MCF 10A (cell line): ENCODE results near the gene LRBA. TPM values are rescaled to one million over a fixed set of nuclear protein-coding genes. Genes with fewer than 3 reads are reported as not detected.

Experiments
- BruUV-seq: library from RNA; stranded (reverse); fragments of 400-500 nt; replicated peaks from 2 replicates; lab custom pipeline; 2021; lab: Mats Ljungman, UMichigan
- CTCF ChIA-PET: fragments of 300-600 bp; sonication (Branson Sonifier 250); formaldehyde crosslinking; extraction: SDS; loops from one replicate; lab custom pipeline; 2021; ENCODE audit warnings: antibody characterized with exemption, inconsistent platforms; lab: Yijun Ruan, JAX
- POLR2A ChIA-PET: fragments of 300-600, 350-650 bp; sonication (Branson Sonifier 250); formaldehyde crosslinking; extraction: SDS; loops from one replicate; lab custom pipeline; 2020; ENCODE audit warnings: antibody characterized with exemption, inconsistent platforms; lab: Yijun Ruan, JAX
- DNase-seq: peaks from one replicate; pipeline ENCODE4 v3.0.0-alpha.2; 2018; ENCODE audit not compliant: unreplicated experiment
- H3K27ac Mint-ChIP-seq: one replicate; pipeline ENCODE4 v1.8.0; 2022; ENCODE audit warnings: mild to moderate bottlenecking, low read depth, mixed read lengths; ENCODE audit not compliant: unreplicated experiment
- H3K27me3 Mint-ChIP-seq: one replicate; pipeline ENCODE4 v1.8.0; 2022; ENCODE audit warnings: mixed read lengths; ENCODE audit not compliant: insufficient read depth, unreplicated experiment
- H3K36me3 Mint-ChIP-seq: one replicate; pipeline ENCODE4 v1.8.0; 2022; ENCODE audit warnings: mild to moderate bottlenecking, moderate library complexity, mixed read lengths; ENCODE audit not compliant: insufficient read depth, unreplicated experiment
- H3K4me1 Mint-ChIP-seq: one replicate; pipeline ENCODE4 v1.8.0; 2022; ENCODE audit warnings: mixed read lengths; ENCODE audit not compliant: insufficient read depth, unreplicated experiment
- H3K4me3 Mint-ChIP-seq: one replicate; pipeline ENCODE4 v1.8.0; 2022; ENCODE audit warnings: mild to moderate bottlenecking, moderate library complexity, mixed read lengths; ENCODE audit not compliant: unreplicated experiment
- H3K9me3 Mint-ChIP-seq: one replicate; pipeline ENCODE4 v1.8.0; 2022; ENCODE audit warnings: mixed read lengths; ENCODE audit not compliant: unreplicated experiment
- intact Hi-C: fragments of 100-400 bp; cut with micrococcal nuclease; formaldehyde crosslinking; loops from 2 replicates; pipeline ENCODE4 v1.14.1; 2022
- total RNA-seq: library from RNA; stranded (reverse); gene quantifications from 2 replicates; pipeline ENCODE4 v1.2.3, GENCODE V29; 2022
- TF ChIP-seq, protein P1 (sequence below): fragments of 200-600 bp; IDR thresholded peaks from one replicate; pipeline ENCODE4 v1.8.0; 2022; ENCODE audit warnings: antibody characterized with exemption, mild to moderate bottlenecking; ENCODE audit not compliant: unreplicated experiment

LRBA gene
- total RNA-seq, 1 experiment from 2014 or later: 64.5 TPM

DNA sequence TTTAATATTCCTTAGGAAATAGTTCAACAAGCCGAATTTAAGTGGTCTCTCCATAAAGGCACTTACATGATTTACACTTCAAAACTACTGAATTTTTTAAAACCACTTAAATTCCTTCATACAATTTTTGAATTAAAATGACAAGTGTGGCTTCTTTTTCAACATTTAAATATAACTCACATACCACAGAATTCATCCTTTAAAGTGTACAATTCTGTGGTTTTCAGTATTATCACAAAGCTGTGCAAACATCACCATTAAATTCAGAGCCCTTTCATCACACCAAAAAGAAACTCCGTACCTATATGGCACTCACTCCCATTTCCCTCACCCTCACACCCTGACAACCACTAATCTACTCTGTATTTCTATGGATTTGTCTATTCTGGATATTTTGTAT lies 634.0 kb downstream of the LRBA start:
- no peak overlapping the region for H3K27ac Mint-ChIP-seq
- peaks cover 8% of the 10 kb centered on the region for H3K4me1 Mint-ChIP-seq
- no peaks in the 10 kb centered on the region for H3K27me3 Mint-ChIP-seq
- BruUV-seq: no TSS peak
- POLR2A ChIA-PET: no interaction called here
- H3K9me3 Mint-ChIP-seq: no peaks in the 10 kb centered on the region
- no peak for DNase-seq
- H3K36me3 Mint-ChIP-seq: peaks cover 7% of the 10 kb centered on the region
- TF ChIP-seq, protein P1, sequence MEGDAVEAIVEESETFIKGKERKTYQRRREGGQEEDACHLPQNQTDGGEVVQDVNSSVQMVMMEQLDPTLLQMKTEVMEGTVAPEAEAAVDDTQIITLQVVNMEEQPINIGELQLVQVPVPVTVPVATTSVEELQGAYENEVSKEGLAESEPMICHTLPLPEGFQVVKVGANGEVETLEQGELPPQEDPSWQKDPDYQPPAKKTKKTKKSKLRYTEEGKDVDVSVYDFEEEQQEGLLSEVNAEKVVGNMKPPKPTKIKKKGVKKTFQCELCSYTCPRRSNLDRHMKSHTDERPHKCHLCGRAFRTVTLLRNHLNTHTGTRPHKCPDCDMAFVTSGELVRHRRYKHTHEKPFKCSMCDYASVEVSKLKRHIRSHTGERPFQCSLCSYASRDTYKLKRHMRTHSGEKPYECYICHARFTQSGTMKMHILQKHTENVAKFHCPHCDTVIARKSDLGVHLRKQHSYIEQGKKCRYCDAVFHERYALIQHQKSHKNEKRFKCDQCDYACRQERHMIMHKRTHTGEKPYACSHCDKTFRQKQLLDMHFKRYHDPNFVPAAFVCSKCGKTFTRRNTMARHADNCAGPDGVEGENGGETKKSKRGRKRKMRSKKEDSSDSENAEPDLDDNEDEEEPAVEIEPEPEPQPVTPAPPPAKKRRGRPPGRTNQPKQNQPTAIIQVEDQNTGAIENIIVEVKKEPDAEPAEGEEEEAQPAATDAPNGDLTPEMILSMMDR: no peak
- H3K4me3 Mint-ChIP-seq: no peak overlapping the region
- intact Hi-C loops: no loop called here
- CTCF ChIA-PET: no interaction called here

DNA sequence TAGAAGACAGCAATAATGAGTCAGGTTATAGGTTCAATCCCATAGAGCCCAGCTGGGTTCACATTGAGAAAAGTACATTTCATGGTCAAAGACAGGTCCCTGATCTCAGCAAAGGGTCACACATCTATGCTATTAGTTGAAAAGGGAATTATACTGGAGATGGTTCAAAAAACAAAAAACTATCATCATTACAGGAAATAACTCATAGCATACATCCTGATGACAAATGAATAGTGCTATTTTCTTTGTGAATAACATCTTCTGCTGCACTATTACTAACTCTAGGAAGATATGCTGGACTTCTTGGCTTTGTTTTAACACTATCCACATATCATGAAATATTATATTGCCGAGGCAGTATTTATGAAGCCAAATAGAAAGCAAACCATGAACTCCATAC lies 635.6 kb downstream of the LRBA start:
- POLR2A ChIA-PET: no interaction called here
- Mint-ChIP-seq H3K4me3 (no peak overlapping the region), H3K9me3 (no peaks in the 10 kb centered on the region), H3K27ac (no peak overlapping the region), H3K4me1 (no peaks in the 10 kb centered on the region), H3K27me3 (no peaks in the 10 kb centered on the region), H3K36me3 (peaks cover 7% of the 10 kb centered on the region)
- no TSS peak for BruUV-seq
- no peak for DNase-seq
- TF ChIP-seq, protein P1: no peak
- intact Hi-C loops: no loop called here
- CTCF ChIA-PET: no interaction called here

GRCh38 chr4:150375025-150375424 lies 640.1 kb downstream of the LRBA start:
- CTCF ChIA-PET: interaction anchor here (0.5 to 0.7 kb wide), 2 partner anchors 81 to 181 kb away, joined by 3 read pairs; no protein-coding TSS in a partner anchor
- POLR2A ChIA-PET: interaction anchor here (0.7 kb wide), 1 partner anchor 90 kb away, joined by 3 read pairs; no protein-coding TSS in a partner anchor
- no peak overlapping the region for H3K4me3 Mint-ChIP-seq
- intact Hi-C loops: no loop called here
- no peak for DNase-seq
- no peaks in the 10 kb centered on the region for H3K4me1 Mint-ChIP-seq
- TF ChIP-seq, protein P1: no peak
- H3K36me3 Mint-ChIP-seq: no peaks in the 10 kb centered on the region
- H3K27me3 Mint-ChIP-seq: no peaks in the 10 kb centered on the region
- no TSS peak for BruUV-seq
- H3K27ac Mint-ChIP-seq: no peak overlapping the region
- no peaks in the 10 kb centered on the region for H3K9me3 Mint-ChIP-seq

- no peak for DNase-seq
- no peaks in the 10 kb centered on the region for H3K36me3 Mint-ChIP-seq
- POLR2A ChIA-PET: no interaction called here
- TF ChIP-seq, protein P1: no peak
- no TSS peak for BruUV-seq
- CTCF ChIA-PET: no interaction called here
- no peak overlapping the region for H3K27ac Mint-ChIP-seq
- no peaks in the 10 kb centered on the region for H3K4me1 Mint-ChIP-seq
- H3K27me3 Mint-ChIP-seq: no peaks in the 10 kb centered on the region
- no peak overlapping the region for H3K4me3 Mint-ChIP-seq
- intact Hi-C loops: no loop called here
- no peaks in the 10 kb centered on the region for H3K9me3 Mint-ChIP-seq
Observed at GRCh38 chr4:150371869-150372268, 643.2 kb downstream of the LRBA start.
